Measurements from ENCODE around the gene PSEN2. TPM values are rescaled to one million over a fixed set of nuclear protein-coding genes. Genes with fewer than 3 reads are reported as not detected.

Gene PSEN2
- total and polyA plus RNA-seq, 9 of the 15 experiments (the other 6 are each of a cell fraction or from before 2014, with no cell fraction given): 2.3 to 21.5 (median 13.7) TPM

GRCh38 chr1:226870026-226870400 lies 403 bp upstream of the PSEN2 start:
- no peaks in the 10 kb centered on the region for H3K9me1 ChIP-seq (ENCODE audit: control insufficient read depth, insufficient read depth, low read length)
- peak overlapping the region; percentile 82 for H3K4me2 ChIP-seq (ENCODE audit: insufficient read depth, low read length)
- H3K36me3 ChIP-seq (ENCODE audit: control insufficient read depth, insufficient read depth, low read length): no peaks in the 10 kb centered on the region
- intact Hi-C loops (cut with micrococcal nuclease) (no loop called here), in situ Hi-C loops (cut with MboI) (no loop called here)
- H3K9me3 ChIP-seq (replicated peaks; ENCODE audit: control insufficient read depth, insufficient read depth, low read depth, low read length): no peaks in the 10 kb centered on the region
- ATAC-seq (no peak), FAIRE-seq (no peak), DNase-seq (ENCODE audit: extremely low read depth in 1 of 4, low spot score in 3 of 4) (no peak)
- 12% methylated on average over 7 of the region's 7 CpGs for WGBS (ENCODE audit: insufficient coverage, low coverage, missing lambda C conversion rate)
- peak overlapping the region; percentile 70 for H3K4me3 ChIP-seq
- no peaks in the 10 kb centered on the region for H4K20me1 ChIP-seq (replicated peaks; ENCODE audit: control insufficient read depth, insufficient read depth, low read length)
- TSS peak; percentile 74 for BruUV-seq (replicated peaks)
- H3K9ac ChIP-seq (ENCODE audit: insufficient read depth in 1 of 2, low read depth in 2 of 2, low read length in 2 of 2): peak overlapping the region; percentile 58 to 94
- H3K79me2 ChIP-seq (ENCODE audit: control insufficient read depth, insufficient read depth, low read length): peaks cover 9% of the 10 kb centered on the region; the same call in 2 of the 3 replicates
- ChIA-PET CTCF (ENCODE audit: low intra/inter-chr PET ratio) (no interaction called here), POLR2A (interaction anchor here (0.6 kb wide), 3 partner anchors 124 to 568 kb away, joined by 3 to 4 read pairs (median 3); no protein-coding TSS in a partner anchor)
- H3K4me1 ChIP-seq (replicated peaks in 1 of 2; ENCODE audit: control insufficient read depth in 2 of 2, insufficient read depth in 2 of 2, low read length in 2 of 2): peaks cover 21 to 27% of the 10 kb centered on the region in 2 experiments
- peak overlapping the region; percentile 52; the same call in 2 of the 3 replicates for H3K27ac ChIP-seq (ENCODE audit: extremely low read depth, low read depth, low read length)
- H2AFZ ChIP-seq (ENCODE audit: low read depth, low read length): peak overlapping the region; percentile 99
- peaks cover 2% of the 10 kb centered on the region in 2 experiments; a peak in 3 of 5 replicates for H3K27me3 ChIP-seq (ENCODE audit: control insufficient read depth in 2 of 2, insufficient read depth in 2 of 2, low read length in 2 of 2)
- no peak for TF ChIP-seq NFE2L1 (tag; IDR thresholded peaks at IDR 0.05; ENCODE audit: borderline replicate concordance, low read depth)
- TF ChIP-seq, protein P1, sequence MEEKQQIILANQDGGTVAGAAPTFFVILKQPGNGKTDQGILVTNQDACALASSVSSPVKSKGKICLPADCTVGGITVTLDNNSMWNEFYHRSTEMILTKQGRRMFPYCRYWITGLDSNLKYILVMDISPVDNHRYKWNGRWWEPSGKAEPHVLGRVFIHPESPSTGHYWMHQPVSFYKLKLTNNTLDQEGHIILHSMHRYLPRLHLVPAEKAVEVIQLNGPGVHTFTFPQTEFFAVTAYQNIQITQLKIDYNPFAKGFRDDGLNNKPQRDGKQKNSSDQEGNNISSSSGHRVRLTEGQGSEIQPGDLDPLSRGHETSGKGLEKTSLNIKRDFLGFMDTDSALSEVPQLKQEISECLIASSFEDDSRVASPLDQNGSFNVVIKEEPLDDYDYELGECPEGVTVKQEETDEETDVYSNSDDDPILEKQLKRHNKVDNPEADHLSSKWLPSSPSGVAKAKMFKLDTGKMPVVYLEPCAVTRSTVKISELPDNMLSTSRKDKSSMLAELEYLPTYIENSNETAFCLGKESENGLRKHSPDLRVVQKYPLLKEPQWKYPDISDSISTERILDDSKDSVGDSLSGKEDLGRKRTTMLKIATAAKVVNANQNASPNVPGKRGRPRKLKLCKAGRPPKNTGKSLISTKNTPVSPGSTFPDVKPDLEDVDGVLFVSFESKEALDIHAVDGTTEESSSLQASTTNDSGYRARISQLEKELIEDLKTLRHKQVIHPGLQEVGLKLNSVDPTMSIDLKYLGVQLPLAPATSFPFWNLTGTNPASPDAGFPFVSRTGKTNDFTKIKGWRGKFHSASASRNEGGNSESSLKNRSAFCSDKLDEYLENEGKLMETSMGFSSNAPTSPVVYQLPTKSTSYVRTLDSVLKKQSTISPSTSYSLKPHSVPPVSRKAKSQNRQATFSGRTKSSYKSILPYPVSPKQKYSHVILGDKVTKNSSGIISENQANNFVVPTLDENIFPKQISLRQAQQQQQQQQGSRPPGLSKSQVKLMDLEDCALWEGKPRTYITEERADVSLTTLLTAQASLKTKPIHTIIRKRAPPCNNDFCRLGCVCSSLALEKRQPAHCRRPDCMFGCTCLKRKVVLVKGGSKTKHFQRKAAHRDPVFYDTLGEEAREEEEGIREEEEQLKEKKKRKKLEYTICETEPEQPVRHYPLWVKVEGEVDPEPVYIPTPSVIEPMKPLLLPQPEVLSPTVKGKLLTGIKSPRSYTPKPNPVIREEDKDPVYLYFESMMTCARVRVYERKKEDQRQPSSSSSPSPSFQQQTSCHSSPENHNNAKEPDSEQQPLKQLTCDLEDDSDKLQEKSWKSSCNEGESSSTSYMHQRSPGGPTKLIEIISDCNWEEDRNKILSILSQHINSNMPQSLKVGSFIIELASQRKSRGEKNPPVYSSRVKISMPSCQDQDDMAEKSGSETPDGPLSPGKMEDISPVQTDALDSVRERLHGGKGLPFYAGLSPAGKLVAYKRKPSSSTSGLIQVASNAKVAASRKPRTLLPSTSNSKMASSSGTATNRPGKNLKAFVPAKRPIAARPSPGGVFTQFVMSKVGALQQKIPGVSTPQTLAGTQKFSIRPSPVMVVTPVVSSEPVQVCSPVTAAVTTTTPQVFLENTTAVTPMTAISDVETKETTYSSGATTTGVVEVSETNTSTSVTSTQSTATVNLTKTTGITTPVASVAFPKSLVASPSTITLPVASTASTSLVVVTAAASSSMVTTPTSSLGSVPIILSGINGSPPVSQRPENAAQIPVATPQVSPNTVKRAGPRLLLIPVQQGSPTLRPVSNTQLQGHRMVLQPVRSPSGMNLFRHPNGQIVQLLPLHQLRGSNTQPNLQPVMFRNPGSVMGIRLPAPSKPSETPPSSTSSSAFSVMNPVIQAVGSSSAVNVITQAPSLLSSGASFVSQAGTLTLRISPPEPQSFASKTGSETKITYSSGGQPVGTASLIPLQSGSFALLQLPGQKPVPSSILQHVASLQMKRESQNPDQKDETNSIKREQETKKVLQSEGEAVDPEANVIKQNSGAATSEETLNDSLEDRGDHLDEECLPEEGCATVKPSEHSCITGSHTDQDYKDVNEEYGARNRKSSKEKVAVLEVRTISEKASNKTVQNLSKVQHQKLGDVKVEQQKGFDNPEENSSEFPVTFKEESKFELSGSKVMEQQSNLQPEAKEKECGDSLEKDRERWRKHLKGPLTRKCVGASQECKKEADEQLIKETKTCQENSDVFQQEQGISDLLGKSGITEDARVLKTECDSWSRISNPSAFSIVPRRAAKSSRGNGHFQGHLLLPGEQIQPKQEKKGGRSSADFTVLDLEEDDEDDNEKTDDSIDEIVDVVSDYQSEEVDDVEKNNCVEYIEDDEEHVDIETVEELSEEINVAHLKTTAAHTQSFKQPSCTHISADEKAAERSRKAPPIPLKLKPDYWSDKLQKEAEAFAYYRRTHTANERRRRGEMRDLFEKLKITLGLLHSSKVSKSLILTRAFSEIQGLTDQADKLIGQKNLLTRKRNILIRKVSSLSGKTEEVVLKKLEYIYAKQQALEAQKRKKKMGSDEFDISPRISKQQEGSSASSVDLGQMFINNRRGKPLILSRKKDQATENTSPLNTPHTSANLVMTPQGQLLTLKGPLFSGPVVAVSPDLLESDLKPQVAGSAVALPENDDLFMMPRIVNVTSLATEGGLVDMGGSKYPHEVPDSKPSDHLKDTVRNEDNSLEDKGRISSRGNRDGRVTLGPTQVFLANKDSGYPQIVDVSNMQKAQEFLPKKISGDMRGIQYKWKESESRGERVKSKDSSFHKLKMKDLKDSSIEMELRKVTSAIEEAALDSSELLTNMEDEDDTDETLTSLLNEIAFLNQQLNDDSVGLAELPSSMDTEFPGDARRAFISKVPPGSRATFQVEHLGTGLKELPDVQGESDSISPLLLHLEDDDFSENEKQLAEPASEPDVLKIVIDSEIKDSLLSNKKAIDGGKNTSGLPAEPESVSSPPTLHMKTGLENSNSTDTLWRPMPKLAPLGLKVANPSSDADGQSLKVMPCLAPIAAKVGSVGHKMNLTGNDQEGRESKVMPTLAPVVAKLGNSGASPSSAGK (IDR thresholded peaks at IDR 0.05): peak; percentile 77
- no peak for TF ChIP-seq NR2C1 (IDR thresholded peaks at IDR 0.05)
- peak; percentile 62 for TF ChIP-seq NR2C1 (tag; IDR thresholded peaks at IDR 0.05)
- peak in 1 of 2 experiments; percentile 33; a peak in 1 of 4 replicates for TF ChIP-seq FOXA3 (CRISPR knock-in tag; conservative IDR thresholded peaks at IDR 0.05 in 1 of 2, IDR thresholded peaks at IDR 0.05 in 1 of 2)
- TF ChIP-seq ZNF274 (IDR thresholded peaks at IDR 0.05; ENCODE audit: borderline replicate concordance, low read depth, low read length): no peak
- TF ChIP-seq TEAD4 (IDR thresholded peaks at IDR 0.05; ENCODE audit: low read length): no peak
- TF ChIP-seq TEAD4 (CRISPR knock-in tag; IDR thresholded peaks at IDR 0.05; ENCODE audit: borderline replicate concordance): peak; percentile 16; the same call in 1 of the 2 replicates
- TF ChIP-seq ZNF584 (CRISPR knock-in tag; IDR thresholded peaks at IDR 0.05; ENCODE audit: low read depth): peak; percentile 57; the same call in 1 of the 2 replicates
- TF ChIP-seq XRCC5 (IDR thresholded peaks at IDR 0.05; ENCODE audit: low read depth, low read length): peak; percentile 21; the same call in 1 of the 2 replicates
